Smooth muscle cell (in vitro differentiated cells): ENCODE data around the gene RFC4. TPM values are rescaled to one million over a fixed set of nuclear protein-coding genes. Genes with fewer than 3 reads are reported as not detected.

Experiments
- DNase-seq: peaks from one replicate; lab custom pipeline; 2025; ENCODE audit not compliant: unreplicated experiment; lab: John Stamatoyannopoulos, UW
- H2AFZ ChIP-seq: fragments of 200-600 bp; sonication (generic); 2 replicates; pipeline ENCODE4 v1.6.0; 2016; ENCODE audit warnings: antibody characterized with exemption, low read depth, mild to moderate bottlenecking
- H3F3A ChIP-seq: fragments of 200-600 bp; sonication (generic); 2 replicates; pipeline ENCODE4 v1.6.0; 2017; ENCODE audit warnings: antibody characterized with exemption, low read depth
- H3K27ac ChIP-seq: fragments of 200-600 bp; sonication (generic); 2 replicates; pipeline ENCODE4 v1.5.1; 2016; ENCODE audit warnings: low read depth, mild to moderate bottlenecking
- H3K27me3 ChIP-seq: fragments of 200-600 bp; sonication (generic); 2 replicates; pipeline ENCODE4 v1.6.1; 2016; ENCODE audit warnings: low read depth, mild to moderate bottlenecking
- H3K36me3 ChIP-seq: fragments of 200-600 bp; sonication (generic); 2 replicates; pipeline ENCODE4 v1.5.1; 2016; ENCODE audit warnings: low read depth
- H3K4me1 ChIP-seq: fragments of 200-600 bp; sonication (generic); 2 replicates; pipeline ENCODE4 v1.5.1; 2016; ENCODE audit warnings: low read depth
- H3K4me2 ChIP-seq: fragments of 200-600 bp; sonication (generic); 2 replicates; pipeline ENCODE4 v1.6.0; 2016; ENCODE audit warnings: mild to moderate bottlenecking
- H3K4me3 ChIP-seq: fragments of 200-600 bp; sonication (generic); 2 replicates; pipeline ENCODE4 v1.5.1; 2016; ENCODE audit warnings: mild to moderate bottlenecking
- H3K79me2 ChIP-seq: fragments of 200-600 bp; sonication (generic); 2 replicates; pipeline ENCODE4 v1.6.0; 2016; ENCODE audit warnings: low read depth, mild to moderate bottlenecking
- H3K9ac ChIP-seq: fragments of 200-600 bp; sonication (generic); 2 replicates; pipeline ENCODE4 v1.6.0; 2016; ENCODE audit warnings: low read depth
- H3K9me3 ChIP-seq: fragments of 200-600 bp; sonication (generic); replicated peaks from 2 replicates; pipeline ENCODE4 v1.5.1; 2016; ENCODE audit warnings: low read depth
- H4K20me1 ChIP-seq: fragments of 200-600 bp; sonication (generic); 2 replicates; pipeline ENCODE4 v1.6.0; 2016; ENCODE audit warnings: low read depth
- CTCF ChIP-seq: fragments of 200-600 bp; sonication (generic); IDR thresholded peaks from 2 replicates; pipeline ENCODE4 v1.5.1; 2017; ENCODE audit warnings: borderline replicate concordance, mild to moderate bottlenecking, antibody characterized with exemption; ENCODE audit not compliant: insufficient read depth, poor library complexity, severe bottlenecking
- WGBS: methylation state at CpG from one replicate; pipeline ENCODE4 v1.1.7; 2016; ENCODE audit warnings: low lambda C conversion rate; 5-methylcytosine and 5-hydroxymethylcytosine counted together
- microRNA counts: library from miRNA; unstranded; fragments of <30 nt; microRNA quantifications from one replicate; lab custom pipeline; 2016
- microRNA-seq: library from miRNA; unstranded; fragments of <30 nt; microRNA quantifications from one replicate; pipeline ENCODE4, GENCODE V29; 2016; ENCODE audit warnings: borderline number of aligned reads
- polyA plus RNA-seq: library from polyadenylated mRNA; unstranded; fragments of >200 nt; fragmentation: Nextera tagmentation; extraction: Ambion mirVana; gene quantifications from 2 replicates; pipeline ENCODE4 v1.2.1, GENCODE V29; 2016
- small RNA-seq: library from RNA; depleted of rRNA; stranded (forward); fragments of <200 nt; gene quantifications from one replicate; pipeline ENCODE3, GENCODE V24; 2014
- total RNA-seq: library from RNA; depleted of rRNA; stranded (reverse); fragments of >200 nt; gene quantifications from 2 replicates; pipeline ENCODE4 v1.2.3, GENCODE V29; 2014

RFC4 gene
- total and polyA plus RNA-seq, 2 experiments from 2014 or later = 27.8 to 45.5 TPM

- no peaks in the 10 kb centered on the region for H3K9me3 ChIP-seq
- no peaks in the 10 kb centered on the region for H3K79me2 ChIP-seq
- H3K4me3 ChIP-seq = no peak overlapping the region
- no peaks in the 10 kb centered on the region for H3K27me3 ChIP-seq
- H3K9ac ChIP-seq = no peak overlapping the region
- no peak overlapping the region for H2AFZ ChIP-seq
- peak overlapping the region; percentile 34 for H3K4me2 ChIP-seq
- H3F3A ChIP-seq = no peaks in the 10 kb centered on the region
- no peaks in the 10 kb centered on the region for H3K36me3 ChIP-seq
- H3K27ac ChIP-seq = no peak overlapping the region
- 75% methylated on average over 7 of the region's 7 CpGs for WGBS
- DNase-seq = no peak
- no peaks in the 10 kb centered on the region for H4K20me1 ChIP-seq
- H3K4me1 ChIP-seq = no peaks in the 10 kb centered on the region
- no peak for TF ChIP-seq CTCF
Measured at GRCh38 chr3:186742618-186743380, 63.5 kb downstream of the RFC4 start.

MicroRNA genes within 50 kb of the gene (microRNA counts, 767-probe panel; counts per million panel counts)
- microRNA hsa-miR-1248 (lab: Ali Mortazavi, UCI) = 183 counts per million

Small RNAs within 50 kb of the gene (microRNA-seq; reads per million reads assigned to microRNA genes)
- 17.5 reads per million, percentile 24 among the genes with 10 or more reads in this experiment for gene MIR1248

Small RNAs within 50 kb of the gene (small RNA-seq; reads per million reads assigned to genes)
- not detected for gene RF00092
- not detected for gene RNU6-1105P
- gene SNORA4 = not detected
- not detected for gene SNORA63
- not detected for gene SNORA81
- not detected for gene SNORD2

Other genes with a start within 250 kb of the RFC4 start
- gene TBCCD1, start 239.1 kb downstream of the RFC4 start, total RNA-seq = 12.2 and 15.2 TPM in 2 replicates
- 15.5 and 19.5 TPM in 2 replicates for gene TBCCD1, start 239.1 kb downstream of the RFC4 start, polyA plus RNA-seq
- 103 and 115 TPM in 2 replicates for gene DNAJB11, start 235.8 kb downstream of the RFC4 start, total RNA-seq
- 136 and 138 TPM in 2 replicates for gene DNAJB11, start 235.8 kb downstream of the RFC4 start, polyA plus RNA-seq
- gene AHSG, start 193.4 kb downstream of the RFC4 start, total RNA-seq = 0.18 TPM in 1 of 2 replicates, not detected in the other
- 0.16 and 0.26 TPM in 2 replicates for gene AHSG, start 193.4 kb downstream of the RFC4 start, polyA plus RNA-seq
- gene FETUB, start 166.1 kb downstream of the RFC4 start, total RNA-seq = 1.9 TPM in 1 of 2 replicates, not detected in the other
- not detected in 2 replicates for gene FETUB, start 166.1 kb downstream of the RFC4 start, polyA plus RNA-seq
- not detected in 2 replicates for gene HRG, start 140.5 kb downstream of the RFC4 start, total RNA-seq
- gene HRG, start 140.5 kb downstream of the RFC4 start, polyA plus RNA-seq = not detected in 2 replicates
- not detected in 2 replicates for gene KNG1, start 89.1 kb downstream of the RFC4 start, total RNA-seq
- gene KNG1, start 89.1 kb downstream of the RFC4 start, polyA plus RNA-seq = not detected in 2 replicates
- gene EIF4A2, start 22.9 kb downstream of the RFC4 start, total RNA-seq = 438 and 486 TPM in 2 replicates
- gene EIF4A2, start 22.9 kb downstream of the RFC4 start, polyA plus RNA-seq = 94.8 and 130 TPM in 2 replicates
- gene ADIPOQ, start 36.2 kb upstream of the RFC4 start, total RNA-seq = not detected in 2 replicates
- not detected in 2 replicates for gene ADIPOQ, start 36.2 kb upstream of the RFC4 start, polyA plus RNA-seq
- gene ST6GAL1, start 124.0 kb upstream of the RFC4 start, total RNA-seq = 5.8 and 8.9 TPM in 2 replicates
- gene ST6GAL1, start 124.0 kb upstream of the RFC4 start, polyA plus RNA-seq = 1.5 and 3.5 TPM in 2 replicates